ENCODE results near the gene CCL22.

CCL22 gene

GRCh38 chr16:57345021-57345420 is 13.6 kb upstream of the CCL22 start:
- H3K27ac ChIP-seq, result no peak overlapping the region
- POLR2A ChIA-PET (ENCODE audit: low non-redundant PET), result no interaction called here
- CTCF ChIA-PET, result no interaction called here
- TF ChIP-seq, protein P1, sequence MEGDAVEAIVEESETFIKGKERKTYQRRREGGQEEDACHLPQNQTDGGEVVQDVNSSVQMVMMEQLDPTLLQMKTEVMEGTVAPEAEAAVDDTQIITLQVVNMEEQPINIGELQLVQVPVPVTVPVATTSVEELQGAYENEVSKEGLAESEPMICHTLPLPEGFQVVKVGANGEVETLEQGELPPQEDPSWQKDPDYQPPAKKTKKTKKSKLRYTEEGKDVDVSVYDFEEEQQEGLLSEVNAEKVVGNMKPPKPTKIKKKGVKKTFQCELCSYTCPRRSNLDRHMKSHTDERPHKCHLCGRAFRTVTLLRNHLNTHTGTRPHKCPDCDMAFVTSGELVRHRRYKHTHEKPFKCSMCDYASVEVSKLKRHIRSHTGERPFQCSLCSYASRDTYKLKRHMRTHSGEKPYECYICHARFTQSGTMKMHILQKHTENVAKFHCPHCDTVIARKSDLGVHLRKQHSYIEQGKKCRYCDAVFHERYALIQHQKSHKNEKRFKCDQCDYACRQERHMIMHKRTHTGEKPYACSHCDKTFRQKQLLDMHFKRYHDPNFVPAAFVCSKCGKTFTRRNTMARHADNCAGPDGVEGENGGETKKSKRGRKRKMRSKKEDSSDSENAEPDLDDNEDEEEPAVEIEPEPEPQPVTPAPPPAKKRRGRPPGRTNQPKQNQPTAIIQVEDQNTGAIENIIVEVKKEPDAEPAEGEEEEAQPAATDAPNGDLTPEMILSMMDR (conservative IDR thresholded peaks at IDR 0.05; ENCODE audit: low read depth), result no peak
- no peak for DNase-seq (ENCODE audit: low spot score)

DNA sequence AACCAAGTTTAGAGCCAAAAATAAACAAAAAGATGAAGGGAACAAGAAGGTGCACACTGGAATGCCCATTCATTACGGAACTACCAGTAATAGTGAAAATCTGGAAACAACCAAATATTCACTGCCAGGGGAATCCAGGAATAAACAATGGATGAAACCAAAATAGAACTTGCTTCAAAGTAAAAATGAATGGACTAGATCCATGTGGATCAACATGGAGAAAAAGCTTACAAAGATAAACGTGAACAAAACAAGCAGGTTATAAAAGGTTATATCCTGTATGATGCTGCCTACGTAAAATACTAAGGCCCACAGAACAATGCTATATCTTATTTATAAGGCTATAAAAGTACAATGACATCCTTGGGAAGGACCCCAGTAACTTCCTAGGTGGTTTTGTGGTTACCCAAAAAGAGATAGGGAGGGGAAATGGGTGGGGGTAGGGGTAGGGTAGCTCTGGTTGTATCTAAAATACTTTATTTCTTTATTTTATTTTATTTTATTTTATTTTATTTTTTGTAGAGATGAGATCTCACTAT is 12.8 kb upstream of the CCL22 start:
- CTCF ChIA-PET, result no interaction called here
- no peak for DNase-seq (ENCODE audit: low spot score)
- TF ChIP-seq, protein P1 (conservative IDR thresholded peaks at IDR 0.05; ENCODE audit: low read depth), result no peak
- no peak overlapping the region for H3K27ac ChIP-seq
- POLR2A ChIA-PET (ENCODE audit: low non-redundant PET), result no interaction called here

GRCh38 chr16:57347858-57348257 is 10.7 kb upstream of the CCL22 start:
- POLR2A ChIA-PET (ENCODE audit: low non-redundant PET), result no interaction called here
- CTCF ChIA-PET, result interaction anchor here (0.6 to 0.7 kb wide), 2 partner anchors 22 to 52 kb away, joined by 3 to 5 read pairs; no protein-coding TSS in a partner anchor
- H3K27ac ChIP-seq, result no peak overlapping the region
- TF ChIP-seq, protein P1 (conservative IDR thresholded peaks at IDR 0.05; ENCODE audit: low read depth), result no peak
- DNase-seq (ENCODE audit: low spot score), result no peak

DNA sequence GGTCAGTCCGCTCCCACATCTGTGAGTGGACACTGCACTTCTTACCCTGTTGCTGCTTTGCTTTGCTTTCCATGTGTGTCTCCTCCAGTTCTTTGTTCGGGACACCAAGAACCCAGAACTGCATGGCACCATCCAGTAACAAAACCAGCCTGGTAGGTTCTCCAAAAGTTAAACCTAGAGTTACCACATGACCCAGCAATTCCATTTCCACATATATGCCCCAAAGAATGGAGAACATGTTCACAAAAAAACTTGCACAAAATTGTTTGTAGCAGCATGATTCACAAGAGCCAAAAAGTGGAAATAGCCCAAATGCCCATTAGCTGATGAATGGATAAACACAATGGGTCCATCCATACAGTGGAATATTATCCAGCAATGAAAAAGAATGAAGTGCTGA is 10.3 kb upstream of the CCL22 start:
- CTCF ChIA-PET, result interaction anchor here (0.7 kb wide), 1 partner anchor 52 kb away, joined by 5 read pairs; no protein-coding TSS in a partner anchor
- H3K27ac ChIP-seq, result no peak overlapping the region
- TF ChIP-seq, protein P1 (conservative IDR thresholded peaks at IDR 0.05; ENCODE audit: low read depth), result no peak
- POLR2A ChIA-PET (ENCODE audit: low non-redundant PET), result no interaction called here
- DNase-seq (ENCODE audit: low spot score), result no peak

DNA sequence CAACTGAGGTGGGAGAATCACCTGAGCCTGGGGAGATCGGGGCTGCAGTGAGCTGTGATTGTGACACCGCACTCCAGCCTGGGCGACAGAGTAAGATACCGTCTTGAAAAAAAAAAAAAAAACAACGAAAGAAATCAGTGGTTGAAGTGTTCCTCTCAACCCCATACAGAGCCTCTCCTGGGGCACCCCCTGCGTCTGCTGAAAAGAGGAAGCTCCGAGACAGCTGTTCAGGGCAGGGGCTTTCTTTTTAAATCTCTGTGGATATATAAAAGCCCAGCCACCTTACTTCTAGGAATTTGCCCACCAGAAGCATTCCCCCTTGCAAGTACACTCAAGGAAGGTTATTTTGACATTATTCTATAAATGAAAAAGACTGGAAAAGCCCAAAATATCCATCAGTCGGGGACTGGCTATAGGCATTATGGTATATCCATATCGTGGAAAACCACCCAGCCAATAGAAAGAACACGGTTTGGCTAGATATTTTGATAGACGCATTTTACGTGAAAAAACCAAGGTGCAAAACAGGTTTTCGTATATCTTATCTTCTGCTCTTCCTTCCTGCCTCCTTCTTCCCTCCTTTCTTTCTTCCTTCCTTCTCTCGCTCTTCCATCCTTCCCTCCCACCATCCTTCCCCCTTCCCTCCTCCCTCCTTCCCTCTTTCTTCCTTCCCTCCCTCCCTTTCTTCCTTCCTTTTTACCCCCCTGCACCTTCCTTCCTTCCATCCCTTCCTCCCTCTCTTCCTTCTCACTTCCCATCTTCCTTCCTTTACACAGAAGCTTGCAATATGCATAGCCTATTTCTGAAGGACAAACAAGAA is 9.2 kb upstream of the CCL22 start:
- DNase-seq (ENCODE audit: low spot score), result no peak
- ChIA-PET POLR2A (ENCODE audit: low non-redundant PET) (no interaction called here), CTCF (no interaction called here)
- H3K27ac ChIP-seq, result no peak overlapping the region
- TF ChIP-seq, protein P1 (conservative IDR thresholded peaks at IDR 0.05; ENCODE audit: low read depth), result no peak

- ChIA-PET CTCF (interaction anchor here (0.6 kb wide), 1 partner anchor 17 kb away, joined by 4 read pairs; no protein-coding TSS in a partner anchor), POLR2A (ENCODE audit: low non-redundant PET) (interaction anchor here (0.6 kb wide), 1 partner anchor 12 kb away, joined by 3 read pairs; no protein-coding TSS in a partner anchor)
- no peak for DNase-seq (ENCODE audit: low spot score)
- no peak overlapping the region for H3K27ac ChIP-seq
- TF ChIP-seq, protein P1 (conservative IDR thresholded peaks at IDR 0.05; ENCODE audit: low read depth), result no peak
Measured at GRCh38 chr16:57352636-57353047, 5.9 kb upstream of the CCL22 start.
